K562 (cell line): ENCODE data around the gene MMP10. TPM values are rescaled to one million over a fixed set of nuclear protein-coding genes. Genes with fewer than 3 reads are reported as not detected.

Experiments
- ATAC-seq: fragments of 200-7000 bp; cut with Tn5 transposase; 3 replicates; pipeline ENCODE4 v1.9.1; 2020; ENCODE audit warnings: moderate library complexity
- BruUV-seq: library from RNA; stranded (reverse); fragments of 400-500 nt; replicated peaks from 2 replicates; lab custom pipeline; 2021; lab: Mats Ljungman, UMichigan
- CTCF ChIA-PET: fragments of 300-600 bp; formaldehyde crosslinking; extraction: SDS; loops from one replicate; lab custom pipeline; 2021; ENCODE audit warnings: low intra/inter-chr PET ratio; lab: Yijun Ruan, JAX
- POLR2A ChIA-PET: fragments of 300-600, 350-650 bp; sonication (Branson Sonifier 250); formaldehyde crosslinking; extraction: SDS; loops from one replicate; lab custom pipeline; 2021; ENCODE audit warnings: antibody characterized with exemption, inconsistent platforms; lab: Yijun Ruan, JAX
- DNase-seq, 4 experiments: peaks; one replicate each; pipeline versions ENCODE4 v3.0.0 to v3.0.0-alpha.2; 2011 to 2018; ENCODE audit warnings: low spot score in 3 of 4, mixed read lengths in 3 of 4; ENCODE audit errors: extremely low read depth in 1 of 4
- FAIRE-seq: peaks from 2 replicates; lab custom pipeline; 2011; peaks lifted over from hg19 to GRCh38; lab: Jason Lieb, UNC
- H2AFZ ChIP-seq: 2 replicates; pipeline ENCODE4 v1.6.0; 2011; ENCODE audit warnings: low read depth, low read length, control low read depth, inconsistent platforms
- H3K27ac ChIP-seq: fragments of 200-600 bp; 3 replicates; pipeline ENCODE4 v1.8.0; 2011; ENCODE audit warnings: low read depth, mild to moderate bottlenecking, control low read depth, inconsistent platforms, low read length, moderate library complexity, mixed read lengths; ENCODE audit errors: extremely low read depth
- H3K27me3 ChIP-seq, 2 experiments: fragments of 300-600 bp in 1 of 2; 2 replicates in 1 of 2; 3 replicates in 1 of 2; pipeline versions ENCODE4 v1.6.0 to v1.8.0; 2011; ENCODE audit warnings: inconsistent platforms in 2 of 2, low read length in 2 of 2, mild to moderate bottlenecking in 1 of 2, mixed read lengths in 1 of 2, moderate library complexity in 1 of 2; ENCODE audit not compliant: control insufficient read depth in 2 of 2, insufficient read depth in 2 of 2
- H3K36me3 ChIP-seq: fragments of 300-600 bp; 3 replicates; pipeline ENCODE4 v1.8.0; 2011; ENCODE audit warnings: mild to moderate bottlenecking, low read length, inconsistent platforms; ENCODE audit not compliant: control insufficient read depth, insufficient read depth
- H3K4me1 ChIP-seq, 2 experiments: fragments of 200-600 bp in 1 of 2; replicated peaks in 1 of 2; 2 replicates in 1 of 2; 3 replicates in 1 of 2; pipeline versions ENCODE4 v1.5.1 to v1.8.0; 2011; ENCODE audit warnings: inconsistent platforms in 2 of 2, low read length in 2 of 2, mild to moderate bottlenecking in 1 of 2, mixed read lengths in 1 of 2, moderate library complexity in 1 of 2; ENCODE audit not compliant: control insufficient read depth in 2 of 2, insufficient read depth in 2 of 2
- H3K4me2 ChIP-seq: 2 replicates; pipeline ENCODE4 v1.6.1; 2011; ENCODE audit warnings: low read length, control low read depth, inconsistent platforms, mixed read lengths; ENCODE audit not compliant: insufficient read depth
- H3K4me3 ChIP-seq: fragments of 200-600 bp; sonication (generic), shearing (Covaris generic); 2 replicates; pipeline ENCODE4 v1.5.1; 2016; ENCODE audit warnings: control low read depth, inconsistent platforms
- H3K79me2 ChIP-seq: fragments of 200-600 bp; 3 replicates; pipeline ENCODE4 v1.8.0; 2011; ENCODE audit warnings: low read length, inconsistent platforms; ENCODE audit not compliant: control insufficient read depth, insufficient read depth
- H3K9ac ChIP-seq, 2 experiments: 2 replicates each; pipeline versions ENCODE4 v1.6.0 to v1.6.1; 2011; ENCODE audit warnings: low read depth in 2 of 2, low read length in 2 of 2, control low read depth in 1 of 2, inconsistent platforms in 1 of 2, mild to moderate bottlenecking in 1 of 2, mixed read lengths in 1 of 2; ENCODE audit not compliant: insufficient read depth in 1 of 2
- H3K9me1 ChIP-seq: one replicate; pipeline ENCODE4 v1.6.0; 2011; ENCODE audit warnings: inconsistent platforms, mild to moderate bottlenecking, low read length, moderate library complexity; ENCODE audit not compliant: control insufficient read depth, insufficient read depth
- H3K9me3 ChIP-seq: replicated peaks from 2 replicates; pipeline ENCODE4 v1.5.1; 2011; ENCODE audit warnings: low read depth, low read length, inconsistent platforms; ENCODE audit not compliant: control insufficient read depth, insufficient read depth
- H4K20me1 ChIP-seq: replicated peaks from 2 replicates; pipeline ENCODE4 v1.6.1; 2011; ENCODE audit warnings: low read length, inconsistent platforms, mixed read lengths; ENCODE audit not compliant: control insufficient read depth, insufficient read depth
- CBX8 ChIP-seq: fragments of 200-600 bp; sonication (generic); IDR thresholded peaks from 2 replicates; pipeline ENCODE4 v1.6.1; 2012; ENCODE audit warnings: borderline replicate concordance, mixed run types, low read depth, mild to moderate bottlenecking, moderate library complexity, mixed read lengths, low read length, control low read depth, inconsistent platforms; ENCODE audit not compliant: poor library complexity, severe bottlenecking; ENCODE audit errors: extremely low read depth
- HMGN3 ChIP-seq: IDR thresholded peaks from 2 replicates; pipeline ENCODE4 v1.6.1; 2011; ENCODE audit warnings: borderline replicate concordance, low read depth, mild to moderate bottlenecking, mixed read lengths, low read length; ENCODE audit not compliant: insufficient read length; ENCODE audit errors: extremely low read depth
- HOMEZ ChIP-seq: fragments of 250-450 bp; sonication (Bioruptor Pico); IDR thresholded peaks from 2 replicates; pipeline ENCODE4 v1.4.0; 2020; ENCODE audit warnings: mild to moderate bottlenecking, moderate library complexity
- NFRKB ChIP-seq: fragments of 450-650 bp; IDR thresholded peaks from 2 replicates; pipeline ENCODE4 v1.6.1; 2016; ENCODE audit warnings: low read depth
- RBM15 ChIP-seq: fragments of 200-400 bp; formaldehyde crosslinking; IDR thresholded peaks from 2 replicates; pipeline ENCODE4 v1.6.1; 2018; ENCODE audit warnings: mild to moderate bottlenecking, low read length, moderate library complexity; ENCODE audit not compliant: insufficient read depth
- RBM22 ChIP-seq: fragments of 200-400 bp; formaldehyde crosslinking; IDR thresholded peaks from 2 replicates; pipeline ENCODE4 v1.6.1; 2018; ENCODE audit warnings: low read length, low read depth; ENCODE audit not compliant: poor library complexity, severe bottlenecking
- SAFB2 ChIP-seq: fragments of 200-400 bp; formaldehyde crosslinking; IDR thresholded peaks from 2 replicates; pipeline ENCODE4 v1.6.1; 2018; ENCODE audit warnings: borderline replicate concordance, low read length, low read depth, moderate library complexity; ENCODE audit not compliant: severe bottlenecking
- ZNF121 ChIP-seq: sonication (generic); formaldehyde crosslinking; conservative IDR thresholded peaks from 2 replicates; pipeline ENCODE4 v1.8.0; 2022; ENCODE audit warnings: missing genetic modification reagents
- ZNF133 ChIP-seq: fragments of 250-450 bp; sonication (Bioruptor Pico); IDR thresholded peaks from 2 replicates; pipeline ENCODE4 v1.4.0; 2020; ENCODE audit warnings: mild to moderate bottlenecking
- ZNF316 ChIP-seq: fragments of 450-650 bp; IDR thresholded peaks from 2 replicates; pipeline ENCODE4 v1.6.1; 2016
- WGBS: fragments of 100-300 bp; shearing (Covaris generic); methylation state at CpG from one replicate; pipeline ENCODE4 v1.1.6; 2016; ENCODE audit warnings: low coverage, mixed read lengths; ENCODE audit not compliant: insufficient coverage; ENCODE audit errors: missing lambda C conversion rate; 5-methylcytosine and 5-hydroxymethylcytosine counted together
- in situ Hi-C: fragments of 300-500 bp; cut with MboI; formaldehyde crosslinking; loops from 4 replicates; pipeline ENCODE4 v1.15.0; 2018; ENCODE audit warnings: inconsistent platforms, mixed read lengths
- intact Hi-C: fragments of 100-400 bp; cut with micrococcal nuclease; formaldehyde crosslinking; loops from 2 replicates; pipeline ENCODE4 v1.14.2; 2022
- polyA plus RNA-seq, 8 experiments: library from polyadenylated mRNA; depleted of rRNA in 4 of 8; stranded (reverse) in 5 of 8; unstranded in 3 of 8; fragments of >200 nt; fragmentation: Nextera tagmentation in 2 of 8; fragmentation: Illumina TruSeq in 1 of 8; extraction: Ambion mirVana in 2 of 8; extraction: Trizol in 1 of 8; gene quantifications; 2 replicates each; pipeline versions ENCODE4 v1.2.1 to v1.2.3, GENCODE V29; 2011 to 2014; ENCODE audit warnings: inconsistent platforms in 1 of 8, missing spikeins in 1 of 8
- total RNA-seq, 7 experiments: library from RNA; depleted of rRNA in 6 of 7; stranded (reverse); fragments of >200 nt in 6 of 7; fragmentation: Illumina TruSeq in 2 of 7; extraction: Trizol in 2 of 7; gene quantifications; 2 replicates each; pipeline versions ENCODE4 v1.2.1 to v1.2.3, GENCODE V29; 2011 to 2021; ENCODE audit warnings: low replicate concordance in 1 of 7

MMP10 gene
- total and polyA plus RNA-seq, 9 of the 15 experiments (the other 6 are each of a cell fraction or from before 2014, with no cell fraction given), result not detected

- Histone ChIP-seq H3K79me2 (no peaks in the 10 kb centered on the region), H2AFZ (no peak overlapping the region), H3K36me3 (no peaks in the 10 kb centered on the region), H3K27me3 (no peaks in the 10 kb centered on the region), H3K4me3 (no peak overlapping the region), H3K9ac (no peak overlapping the region), H3K9me1 (no peaks in the 10 kb centered on the region), H3K4me2 (no peak overlapping the region), H3K9me3 (no peaks in the 10 kb centered on the region), H3K4me1 (no peaks in the 10 kb centered on the region), H4K20me1 (no peaks in the 10 kb centered on the region), H3K27ac (no peak overlapping the region)
- WGBS, result 0% methylated on average over 1 of the region's 1 CpG
- no peak for TF ChIP-seq RBM22
- TF ChIP-seq SAFB2, result no peak
- TF ChIP-seq HMGN3, result no peak
- no peak for TF ChIP-seq ZNF121
- no peak for TF ChIP-seq ZNF316
- no peak for TF ChIP-seq ZNF133 (CRISPR knock-in tag)
- TF ChIP-seq CBX8, result no peak
- TF ChIP-seq HOMEZ (CRISPR knock-in tag), result no peak
- no peak for TF ChIP-seq RBM15
- TF ChIP-seq NFRKB, result no peak
- intact Hi-C loops (no loop called here), in situ Hi-C loops (no loop called here)
- FAIRE-seq, result no peak
- DNase-seq, result no peak
- no peak for ATAC-seq
- ChIA-PET CTCF (no interaction called here), POLR2A (no interaction called here)
- BruUV-seq, result no TSS peak
Measured at GRCh38 chr11:102824556-102824955, 44.1 kb upstream of the MMP10 start.
